GM18508 (cell line): Measurements from ENCODE around the gene ADD2.

Experiments used
- ATAC-seq: cut with Tn5 transposase; IDR thresholded peaks from one replicate; pipeline ENCODE4 v1.9.1; 2021; ENCODE audit warnings: moderate number of reproducible peaks; ENCODE audit not compliant: insufficient read depth, unreplicated experiment

Gene ADD2

DNA sequence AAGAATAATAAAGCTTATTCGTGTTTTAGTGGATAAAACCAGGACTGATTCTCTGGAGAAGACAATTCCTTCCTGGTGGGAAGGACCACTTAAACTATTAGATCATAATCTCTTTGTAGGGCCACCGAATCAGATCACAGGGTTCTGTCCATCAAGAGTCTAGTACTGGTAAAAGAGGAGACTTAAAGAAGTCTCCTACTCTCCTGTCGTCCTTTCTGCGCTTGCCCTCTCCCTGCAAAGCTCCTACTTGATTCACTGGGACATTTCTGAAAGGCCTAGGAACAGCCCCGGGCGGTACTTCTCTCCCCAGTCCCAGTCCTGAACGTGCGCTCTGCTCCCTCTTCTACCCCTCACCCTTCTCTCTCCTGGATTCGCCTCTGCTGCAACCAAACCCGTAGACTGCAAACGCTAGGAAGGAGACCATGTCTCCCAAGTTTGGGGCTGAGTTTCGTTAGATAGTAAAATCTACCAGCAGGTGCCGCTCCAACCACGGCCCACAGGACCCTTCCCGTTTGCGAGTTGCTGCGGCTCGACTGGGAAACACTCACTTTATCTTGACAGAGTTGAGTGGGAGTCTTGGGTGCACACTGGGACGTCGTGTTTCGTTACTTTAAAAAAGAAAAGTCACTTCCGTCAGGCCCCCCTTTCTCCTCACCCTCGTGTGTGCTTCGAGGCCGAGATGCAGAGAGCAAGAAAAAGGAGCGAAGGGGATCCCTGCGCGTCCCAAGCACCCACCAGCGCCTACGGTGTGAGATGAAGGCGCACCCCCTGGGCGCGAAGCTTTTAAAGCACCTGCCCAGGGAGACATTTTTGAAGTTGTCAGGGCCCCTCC, 21.5 kb upstream of the ADD2 start:
- no peak for ATAC-seq

DNA sequence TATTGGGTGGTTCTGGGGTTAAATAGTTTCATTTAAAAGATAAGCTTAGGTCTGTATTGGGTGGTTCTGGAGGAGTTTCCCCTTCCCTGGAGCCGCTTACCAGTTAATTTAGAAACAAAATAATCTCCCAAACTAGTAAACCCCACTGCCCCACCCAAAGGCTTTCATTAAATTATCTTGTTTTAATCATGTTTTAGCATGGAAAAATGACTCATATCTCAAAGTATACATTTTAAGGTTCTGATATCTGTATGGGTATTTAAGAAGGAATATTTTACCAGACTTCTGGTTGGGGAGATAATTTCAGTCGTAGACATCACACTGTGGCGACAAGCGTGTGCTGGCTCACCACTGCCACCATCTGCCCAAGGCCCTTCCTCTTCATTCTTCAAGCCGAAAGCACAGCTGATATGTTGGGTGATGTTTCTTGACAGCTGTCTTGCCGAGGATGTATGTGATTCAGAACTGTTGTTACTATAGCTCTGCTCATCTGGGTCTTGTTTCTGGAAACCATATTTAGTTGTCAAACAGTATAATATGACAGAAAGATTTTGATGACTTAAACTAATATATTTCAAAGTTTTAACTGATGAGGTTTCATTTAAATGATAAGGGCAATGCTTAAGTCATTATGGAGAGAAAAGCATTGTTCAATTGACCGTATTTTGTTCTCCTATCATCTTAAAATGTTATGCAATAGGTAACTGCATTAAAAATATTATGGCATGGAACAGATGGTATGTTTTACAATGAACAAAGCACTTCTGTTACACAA, 17.3 kb upstream of the ADD2 start:
- ATAC-seq = no peak

DNA sequence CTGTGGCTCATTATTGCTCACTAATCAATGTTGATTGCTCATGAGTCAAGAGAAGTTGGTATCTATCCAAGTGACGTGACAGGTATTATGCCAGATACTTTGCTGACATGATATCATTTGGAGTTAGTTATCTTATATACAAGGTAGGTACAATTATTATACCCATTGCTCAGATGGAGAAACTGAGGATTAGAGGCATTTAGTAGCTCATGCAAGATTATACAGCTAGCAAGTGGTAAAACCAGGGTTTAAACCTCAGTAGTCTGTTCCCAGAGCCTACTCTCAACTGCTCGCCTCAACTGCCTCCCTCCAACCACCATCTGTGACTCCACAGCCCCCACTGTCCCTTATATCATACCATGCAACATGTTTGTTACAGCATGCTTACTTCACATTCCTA, 16.3 kb upstream of the ADD2 start:
- no peak for ATAC-seq

DNA sequence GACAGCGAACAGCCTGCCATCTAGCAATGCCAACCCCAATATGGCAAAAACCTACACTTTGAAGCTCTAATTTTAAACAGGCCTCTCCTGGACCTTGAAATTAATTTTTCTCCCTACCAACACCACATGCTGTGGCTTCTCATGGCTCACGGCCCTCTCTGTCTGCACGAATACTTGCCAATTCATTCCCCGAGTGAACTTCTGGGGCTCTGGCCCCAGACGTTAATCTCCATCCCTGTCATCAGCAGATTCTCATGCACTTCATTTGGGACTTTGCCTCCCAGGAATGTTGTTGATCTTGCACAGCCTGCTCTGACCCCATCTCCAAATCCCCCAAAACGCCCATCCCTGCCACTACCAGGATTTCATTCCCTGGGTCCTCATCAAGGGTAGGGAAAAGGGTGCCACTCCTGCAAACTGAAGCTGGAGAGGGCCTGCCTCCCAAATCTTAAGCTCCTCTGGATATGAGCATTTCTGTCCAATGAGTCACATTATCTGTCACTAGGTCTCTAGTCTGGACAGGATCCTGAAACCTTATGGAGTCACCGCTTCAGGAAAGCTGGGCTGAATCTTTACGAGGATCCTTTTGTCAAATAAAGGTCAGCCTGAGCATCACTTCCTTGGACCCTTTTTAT, 12.0 kb upstream of the ADD2 start:
- no peak for ATAC-seq

DNA sequence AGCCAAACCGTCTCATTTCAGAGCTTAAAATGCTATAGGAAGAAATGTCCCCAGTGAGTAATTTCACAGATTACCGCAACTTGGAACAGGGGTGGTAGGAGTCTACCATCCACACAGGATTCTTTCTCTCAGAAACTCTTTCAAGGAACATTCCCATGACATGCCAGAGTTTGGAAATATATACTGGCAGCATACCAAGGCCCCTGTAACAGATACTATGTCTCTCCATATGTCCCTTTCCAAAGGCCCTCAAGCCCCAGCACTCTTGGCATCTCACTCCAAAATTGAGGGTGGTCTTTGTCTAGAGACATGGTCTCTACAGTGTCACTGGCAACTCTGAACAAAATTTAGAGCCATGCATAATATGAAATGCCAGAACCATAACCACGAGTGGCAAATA, 11.5 kb upstream of the ADD2 start:
- ATAC-seq = no peak

DNA sequence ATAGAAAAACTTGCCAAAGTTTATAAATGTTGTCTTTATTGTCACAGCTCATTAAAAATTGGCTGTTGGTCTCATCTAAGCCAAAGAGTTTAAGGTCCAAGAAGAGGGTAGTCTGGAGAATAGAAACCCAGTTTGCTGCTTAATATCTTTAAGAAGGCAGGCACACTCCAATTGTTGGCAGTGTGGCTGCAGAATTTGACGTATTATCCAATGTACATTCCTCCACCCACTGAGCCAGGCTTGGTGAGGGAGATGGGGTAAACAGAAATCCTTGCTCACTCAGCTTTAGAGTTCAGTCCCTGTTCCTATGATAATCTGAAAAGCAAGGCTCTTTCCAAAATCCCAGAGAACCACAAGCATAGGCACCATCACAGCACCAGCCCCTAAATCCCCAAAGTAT, 10.7 kb upstream of the ADD2 start:
- ATAC-seq = no peak

DNA sequence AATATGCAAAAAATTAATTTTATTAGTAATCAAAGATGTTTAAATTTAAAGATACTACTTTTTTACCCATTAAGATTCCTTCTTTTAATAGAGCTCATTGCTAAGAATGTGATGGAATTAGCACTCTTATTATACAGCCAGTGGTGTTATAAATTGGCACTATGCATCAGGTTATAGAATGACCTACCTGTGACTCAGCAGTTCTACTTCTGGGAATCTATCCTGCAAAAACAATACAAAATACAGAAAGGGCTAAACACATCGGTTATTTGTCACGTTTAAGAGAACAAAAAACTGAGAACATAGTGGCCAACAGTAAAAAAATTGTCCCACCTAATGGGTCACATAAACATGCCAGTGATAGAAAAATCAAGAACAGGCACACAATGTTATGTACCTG, 9.4 kb upstream of the ADD2 start:
- ATAC-seq = no peak

DNA sequence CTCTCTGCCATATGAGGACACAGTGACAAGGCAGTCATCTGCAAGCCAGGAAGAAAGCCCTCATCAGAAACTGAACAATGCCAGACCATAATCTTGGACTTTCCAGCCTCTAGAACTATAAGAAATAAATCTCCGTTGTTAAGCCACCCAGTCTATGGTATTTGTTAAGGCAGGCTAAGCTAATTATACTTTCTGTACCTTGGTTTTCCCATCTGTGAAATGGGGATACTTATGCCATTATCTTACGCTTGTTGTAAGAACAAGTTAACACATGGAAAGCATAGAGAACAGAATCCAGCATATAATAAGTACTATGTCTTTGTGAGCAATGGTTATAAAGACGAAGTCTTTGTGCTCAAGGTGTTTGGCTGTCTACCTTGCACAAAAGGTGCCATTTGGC, 8.3 kb upstream of the ADD2 start:
- no peak for ATAC-seq

DNA sequence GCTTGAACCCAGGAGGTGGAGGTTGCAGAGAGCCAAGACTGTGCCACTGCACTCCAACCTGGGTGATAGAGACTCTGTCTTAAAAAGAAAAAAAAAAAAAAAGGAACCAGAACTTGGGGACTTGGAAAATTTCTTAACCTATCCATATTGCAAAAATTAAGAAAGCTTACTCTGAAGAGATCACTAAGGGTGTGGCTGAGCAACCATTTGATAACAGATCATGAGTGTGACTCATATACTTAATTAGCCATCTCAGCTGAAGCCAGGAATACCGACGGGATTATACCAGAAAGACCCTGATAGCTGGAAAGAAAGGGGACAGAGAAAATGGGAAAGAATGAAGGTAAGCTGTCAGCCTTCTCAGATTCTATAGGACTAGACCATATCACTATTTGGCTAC, 7.1 kb upstream of the ADD2 start:
- no peak for ATAC-seq

DNA sequence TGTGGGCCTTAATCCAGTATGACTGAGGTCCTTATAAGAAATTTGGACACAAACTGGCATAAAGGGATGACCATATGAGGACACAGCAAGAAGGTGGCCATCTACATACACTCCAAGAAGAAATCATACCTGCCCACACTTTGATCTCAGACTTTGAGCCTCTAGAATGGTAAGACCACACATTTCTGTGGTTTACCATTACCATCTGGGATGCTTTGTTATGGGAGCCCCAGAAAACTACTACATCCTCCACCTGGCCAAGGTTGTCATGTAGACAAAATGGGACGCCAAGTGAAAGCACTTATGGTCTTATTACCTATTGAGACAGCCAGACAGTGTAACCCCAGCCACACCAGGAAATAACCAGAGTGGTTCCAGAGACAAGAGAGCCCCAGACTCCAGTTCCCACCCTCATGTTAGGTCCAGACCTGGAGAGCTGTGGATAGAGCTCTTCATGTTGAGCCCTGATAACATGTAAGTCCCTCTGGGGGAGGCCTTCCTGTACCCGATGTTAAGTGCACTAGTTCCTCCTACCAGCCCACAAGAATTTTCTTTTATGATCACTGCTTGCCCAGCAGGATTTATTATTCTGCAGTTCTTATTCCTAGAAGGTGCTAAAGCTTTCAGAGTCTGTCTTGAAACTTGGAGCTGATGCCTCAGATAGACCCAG, 4.6 kb upstream of the ADD2 start:
- no peak for ATAC-seq

DNA sequence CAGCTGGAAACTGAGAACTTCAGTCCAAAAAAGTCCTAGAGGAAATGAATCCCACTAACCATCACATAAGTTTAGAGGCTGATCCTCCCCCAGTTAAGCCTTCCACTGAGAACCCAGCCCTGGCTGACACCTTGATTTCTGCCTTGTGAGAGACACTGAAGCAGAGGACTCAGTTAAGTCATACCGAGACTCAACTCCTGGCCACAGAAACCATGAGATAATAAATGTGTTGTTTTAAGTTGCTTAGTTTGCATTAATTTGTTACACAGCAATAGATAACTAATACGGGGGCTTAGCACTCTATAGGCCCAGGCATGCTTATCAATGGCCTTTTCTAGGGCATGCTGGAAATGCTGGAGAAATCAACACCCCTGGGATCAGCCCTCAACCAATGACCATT, 3.4 kb upstream of the ADD2 start:
- no peak for ATAC-seq

DNA sequence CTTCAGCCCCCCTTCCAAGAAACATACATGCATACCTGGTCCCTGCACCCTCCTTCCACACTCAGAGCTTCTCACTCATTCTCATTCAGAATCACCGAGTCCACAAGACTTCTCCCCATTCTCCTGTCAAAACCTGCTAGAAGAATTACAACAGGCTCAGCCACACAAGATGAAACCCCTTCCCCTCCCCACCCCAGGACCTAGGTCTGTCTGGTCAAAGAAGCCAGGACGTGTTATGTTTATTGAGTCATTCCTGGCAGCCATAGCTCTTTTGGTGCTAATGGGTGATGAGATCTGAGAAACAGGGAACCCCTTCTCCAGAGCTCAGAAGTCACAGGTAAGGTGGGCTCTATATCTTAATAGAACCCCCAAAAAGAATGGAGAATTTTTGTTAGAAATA, 1.4 kb upstream of the ADD2 start:
- no peak for ATAC-seq

DNA sequence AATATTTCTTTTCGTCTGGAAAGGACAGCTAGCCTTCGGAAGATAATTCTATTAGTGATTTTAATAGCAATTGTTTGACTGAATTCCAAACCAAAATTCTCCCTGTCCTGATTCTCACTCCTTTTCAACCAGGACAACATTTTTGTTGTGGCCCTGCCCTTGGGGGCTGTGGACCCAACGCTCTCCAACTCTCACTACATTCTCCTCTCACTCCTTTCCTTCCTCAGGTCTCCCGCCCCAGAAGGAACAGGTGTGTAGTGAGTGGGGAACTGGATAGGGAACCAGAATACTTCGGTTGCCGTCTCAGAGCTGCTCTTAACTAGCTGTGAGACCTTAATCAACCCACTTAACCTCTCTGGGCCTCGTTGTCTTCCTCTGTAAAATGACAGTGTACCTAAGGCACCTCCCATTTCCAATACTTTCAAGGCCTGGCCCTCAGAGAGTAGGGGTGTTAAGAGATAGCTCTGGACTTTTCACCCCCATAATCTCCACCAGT, 638 bp upstream of the ADD2 start:
- no peak for ATAC-seq

DNA sequence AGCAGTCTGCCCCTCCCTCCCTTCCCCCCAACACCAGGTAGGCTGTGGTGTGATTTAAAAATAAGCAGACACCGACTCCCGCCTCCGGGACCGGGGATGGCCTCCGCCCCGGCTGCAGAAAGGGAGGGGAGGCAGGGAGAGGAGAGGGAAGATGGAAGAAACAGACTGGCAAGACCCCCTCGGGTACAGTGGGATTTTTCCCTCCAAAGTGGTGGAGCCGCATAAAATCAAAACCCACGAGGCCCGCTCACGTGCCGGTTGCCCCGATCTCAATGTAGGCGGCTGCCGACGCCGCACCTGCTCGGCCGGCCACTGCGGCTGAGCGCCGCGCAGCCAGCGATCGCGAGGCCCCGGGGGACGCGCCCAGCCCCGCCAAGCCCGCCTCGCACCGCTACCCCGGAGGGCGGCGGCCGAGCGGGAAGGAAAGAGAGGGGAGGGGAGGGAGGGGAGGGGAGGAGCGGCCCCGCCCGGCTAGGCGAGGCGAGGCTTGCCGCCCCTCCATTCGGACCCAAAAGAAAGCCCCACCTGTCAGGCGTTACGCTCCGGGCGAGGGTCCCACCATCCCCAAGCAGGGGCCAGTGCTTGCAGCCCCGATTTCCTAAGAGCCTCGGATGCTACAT, 811 bp downstream of the ADD2 start:
- ATAC-seq = no peak

DNA sequence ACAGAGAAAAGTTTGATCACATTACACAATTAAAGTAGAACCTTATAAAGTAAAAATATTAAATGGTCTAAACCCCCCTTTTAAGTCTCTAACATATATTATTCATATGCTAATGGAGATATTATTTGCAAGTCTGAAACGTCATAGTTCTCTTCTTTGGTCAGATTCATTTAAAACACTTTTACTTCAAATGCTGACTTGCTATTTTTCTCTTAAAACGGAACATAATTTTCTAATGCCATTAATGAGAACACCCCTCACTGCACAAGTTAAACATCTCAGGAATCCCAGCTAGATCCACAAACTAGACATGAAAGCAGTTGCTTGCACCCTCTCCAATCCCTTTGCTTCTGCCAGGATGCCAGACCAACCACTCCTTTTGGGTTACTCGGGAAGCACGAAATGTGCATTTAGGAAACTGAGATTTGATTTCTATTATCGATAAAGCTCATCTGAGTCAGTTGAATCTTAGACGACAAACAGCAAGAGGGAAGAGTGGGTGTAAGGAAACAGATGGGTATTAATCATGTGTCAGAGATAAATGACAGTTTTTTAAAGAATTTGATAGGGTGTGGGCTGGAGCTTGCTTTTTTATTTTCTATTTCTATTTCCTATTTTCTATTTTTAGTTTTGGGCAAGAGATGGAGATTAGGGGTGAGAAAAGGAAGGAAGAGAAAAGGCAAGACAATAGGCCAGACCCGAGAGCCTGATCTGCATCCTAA, 1.5 kb downstream of the ADD2 start:
- no peak for ATAC-seq

DNA sequence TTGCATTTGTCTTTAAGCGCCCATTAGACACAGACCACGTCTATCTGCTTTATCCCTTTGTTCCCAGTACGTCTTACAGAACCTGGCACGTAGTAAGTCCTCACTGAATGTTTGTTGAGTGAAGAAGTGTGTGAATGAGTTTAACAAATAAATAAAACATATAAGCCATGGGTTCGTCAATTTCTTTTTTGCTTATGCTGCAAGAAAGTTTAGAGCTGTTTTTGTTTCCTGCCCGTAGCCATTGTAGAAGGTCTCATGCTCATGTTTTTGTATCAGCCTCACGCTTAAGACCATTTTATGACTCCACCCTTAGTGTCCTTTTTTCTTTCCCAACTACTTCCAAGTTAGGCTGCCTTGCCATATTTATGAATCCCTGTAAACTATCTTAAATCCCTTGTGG, 2.5 kb downstream of the ADD2 start:
- ATAC-seq = no peak

DNA sequence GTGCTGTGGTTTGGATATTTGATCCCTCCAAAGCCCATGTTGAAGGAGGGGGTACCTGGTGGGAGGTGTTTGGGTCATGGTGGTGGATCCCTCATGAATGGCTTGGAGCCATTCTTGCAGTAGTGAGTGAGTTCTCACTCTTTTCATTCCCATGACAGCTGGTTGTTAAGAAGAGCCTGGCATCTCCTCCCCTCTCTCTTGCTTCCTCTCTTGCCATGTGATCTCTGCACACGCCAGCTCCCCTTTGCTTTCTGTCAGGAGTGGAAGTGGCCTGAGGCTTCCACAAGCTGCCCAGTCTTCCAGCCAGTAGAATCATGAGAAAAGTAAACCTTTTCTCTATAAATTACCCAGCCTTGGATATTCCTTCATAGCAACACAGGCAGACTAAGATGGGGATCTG, 8.6 kb downstream of the ADD2 start:
- no peak for ATAC-seq

DNA sequence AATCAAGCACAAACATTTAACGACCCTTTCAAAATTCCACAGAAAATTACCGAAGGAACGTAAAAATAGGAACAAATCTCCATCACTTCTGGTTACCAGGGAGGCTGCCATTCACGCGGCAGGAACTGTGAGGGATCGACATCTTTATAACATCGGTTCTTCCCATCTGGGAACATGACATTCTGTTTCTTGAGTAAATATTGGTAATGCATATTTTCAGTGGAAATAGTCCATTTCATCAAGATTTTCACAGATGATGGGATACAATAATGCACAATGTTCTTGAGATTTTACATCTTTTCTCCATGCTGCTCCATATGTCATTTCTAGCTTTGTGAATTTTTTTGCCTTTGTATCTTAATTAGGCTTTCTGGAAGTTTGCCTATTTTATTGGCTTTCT, 10.0 kb downstream of the ADD2 start:
- ATAC-seq = no peak

DNA sequence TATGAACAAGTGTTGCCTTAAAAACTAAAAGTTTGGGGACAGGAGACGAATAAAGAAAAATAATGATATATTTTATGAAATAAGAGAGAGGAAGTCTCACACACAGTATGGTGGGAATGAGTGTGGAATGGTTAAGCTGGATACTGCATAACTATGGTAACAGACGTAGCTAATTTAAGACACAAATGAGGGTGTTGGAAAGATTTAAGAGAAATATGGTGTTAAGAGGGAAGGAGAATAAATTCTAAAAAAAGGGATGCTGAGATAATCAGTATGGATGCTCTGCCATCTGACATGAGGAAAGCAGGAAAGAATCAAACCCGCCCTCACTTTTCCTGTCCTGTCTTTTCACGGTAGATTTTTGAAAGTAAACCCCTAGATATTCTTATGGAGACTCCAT, 10.6 kb downstream of the ADD2 start:
- ATAC-seq = no peak

DNA sequence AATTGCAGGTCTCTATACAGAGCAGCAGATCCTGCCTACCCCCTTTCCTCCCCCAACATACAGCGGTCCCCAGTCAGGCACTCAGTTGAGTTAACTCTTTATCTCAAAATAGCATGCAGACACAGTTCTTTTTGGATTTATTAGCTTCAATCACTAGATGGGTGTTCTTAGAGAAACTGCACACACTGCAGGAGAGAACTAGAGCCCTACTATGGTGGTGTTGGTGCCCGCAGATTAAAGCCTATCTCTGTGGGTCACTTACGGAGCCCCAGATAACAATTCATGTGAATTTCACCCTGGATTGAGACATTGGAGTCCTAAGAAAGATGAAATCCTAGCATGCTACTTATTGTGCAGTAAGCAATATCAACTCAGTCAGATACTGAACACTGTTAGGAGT, 11.9 kb downstream of the ADD2 start:
- no peak for ATAC-seq
